HepG2 (cell line): ENCODE data around the gene ENO3. TPM values are rescaled to one million over a fixed set of nuclear protein-coding genes. Genes with fewer than 3 reads are reported as not detected.

ENCODE experiments used
- ARHGAP35 ChIP-seq: sonication (generic); formaldehyde crosslinking; IDR thresholded peaks from 2 replicates; pipeline ENCODE4 v1.9.0; 2022; ENCODE audit warnings: mild to moderate bottlenecking, inconsistent platforms, moderate library complexity, missing genetic modification reagents, borderline replicate concordance
- ARID2 ChIP-seq: sonication (generic); formaldehyde crosslinking; IDR thresholded peaks from 2 replicates; pipeline ENCODE4 v1.8.1; 2022; ENCODE audit warnings: mild to moderate bottlenecking, missing genetic modification reagents, borderline replicate concordance
- DMAP1 ChIP-seq: IDR thresholded peaks from 2 replicates; pipeline ENCODE4 v1.6.1; 2016
- GABPA ChIP-seq, 2 experiments: IDR thresholded peaks; 2 replicates each; pipeline ENCODE4 v1.6.1; 2011 to 2016; ENCODE audit warnings: low read depth in 2 of 2, low read length in 1 of 2, missing biosample characterization in 1 of 2, missing genetic modification characterization in 1 of 2
- GATAD1 ChIP-seq: IDR thresholded peaks from 2 replicates; pipeline ENCODE4 v1.6.1; 2016; ENCODE audit warnings: missing genetic modification reagents, missing compliant biosample characterization
- KMT2B ChIP-seq: IDR thresholded peaks from 2 replicates; pipeline ENCODE4 v1.6.1; 2016; ENCODE audit warnings: missing genetic modification reagents, missing compliant biosample characterization
- MEIS1 ChIP-seq: sonication (generic); formaldehyde crosslinking; IDR thresholded peaks from 2 replicates; pipeline ENCODE4 v1.9.0; 2021; ENCODE audit warnings: mild to moderate bottlenecking, missing genetic modification reagents, moderate library complexity, borderline replicate concordance
- RAD51 ChIP-seq: fragments of 450-650 bp; IDR thresholded peaks from 2 replicates; pipeline ENCODE4 v1.6.1; 2016; ENCODE audit warnings: borderline replicate concordance
- SNAI1 ChIP-seq: sonication (generic); formaldehyde crosslinking; IDR thresholded peaks from 2 replicates; pipeline ENCODE4 v1.5.0; 2020; ENCODE audit warnings: mild to moderate bottlenecking, missing genetic modification reagents, borderline replicate concordance
- UBTF ChIP-seq: sonication (generic); formaldehyde crosslinking; IDR thresholded peaks from 2 replicates; pipeline ENCODE4 v1.4.0; 2020; ENCODE audit warnings: mild to moderate bottlenecking, missing genetic modification reagents
- ZMYM4 ChIP-seq: sonication (generic); formaldehyde crosslinking; IDR thresholded peaks from 2 replicates; pipeline ENCODE4 v1.8.1; 2023; ENCODE audit warnings: mild to moderate bottlenecking, missing genetic modification reagents
- ZNF207 ChIP-seq: fragments of 450-650 bp; IDR thresholded peaks from 2 replicates; pipeline ENCODE4 v1.6.1; 2016; ENCODE audit warnings: antibody characterized with exemption, borderline replicate concordance
- ZNF503 ChIP-seq: sonication (generic); formaldehyde crosslinking; IDR thresholded peaks from 2 replicates; pipeline ENCODE4 v1.4.0; 2020; ENCODE audit warnings: missing genetic modification reagents
- ZNF746 ChIP-seq: sonication (generic); formaldehyde crosslinking; IDR thresholded peaks from 2 replicates; pipeline ENCODE4 v1.8.0; 2022; ENCODE audit warnings: mild to moderate bottlenecking, missing genetic modification reagents
- ZNF772 ChIP-seq: sonication (generic); formaldehyde crosslinking; IDR thresholded peaks from 2 replicates; pipeline ENCODE4 v1.5.0; 2020; ENCODE audit warnings: mild to moderate bottlenecking, missing genetic modification reagents
- ZNF773 ChIP-seq: sonication (generic); formaldehyde crosslinking; IDR thresholded peaks from 2 replicates; pipeline ENCODE4 v1.4.0; 2020; ENCODE audit warnings: missing genetic modification reagents, borderline replicate concordance
- polyA plus RNA-seq, 8 experiments: library from polyadenylated mRNA; depleted of rRNA in 3 of 8; stranded (reverse) in 7 of 8; unstranded in 1 of 8; fragments of >200 nt; fragmentation: Illumina TruSeq in 4 of 8; extraction: Trizol in 4 of 8; gene quantifications; 2 replicates each; pipeline versions ENCODE4 v1.2.1 to v1.2.3, GENCODE V29; 2011 to 2016; ENCODE audit warnings: low read depth in 4 of 8, missing spikeins in 1 of 8, mixed read lengths in 1 of 8; ENCODE audit not compliant: insufficient read depth in 1 of 8
- total RNA-seq, 5 experiments: library from RNA; depleted of rRNA; stranded (reverse); fragments of >200 nt; fragmentation: Illumina TruSeq; extraction: Trizol; gene quantifications; 2 replicates each; pipeline ENCODE4 v1.2.3, GENCODE V29; 2016; ENCODE audit warnings: low read depth in 1 of 5
- TF ChIP-seq, protein P1 (sequence below): sonication (generic); formaldehyde crosslinking; IDR thresholded peaks from 2 replicates; pipeline ENCODE4 v1.4.0; 2020; ENCODE audit warnings: mild to moderate bottlenecking, low read depth, missing genetic modification reagents
- TF ChIP-seq, protein P2 (sequence below): sonication (generic); formaldehyde crosslinking; IDR thresholded peaks from 2 replicates; pipeline ENCODE4 v1.4.0; 2020; ENCODE audit warnings: missing genetic modification reagents
- TF ChIP-seq, protein P3 (sequence below): sonication (generic); formaldehyde crosslinking; conservative IDR thresholded peaks from 2 replicates; pipeline ENCODE4 v1.8.0; 2022; ENCODE audit warnings: missing genetic modification reagents

ENO3 gene
- total and polyA plus RNA-seq, 2 of the 13 experiments (the other 11 are each of a cell fraction or from before 2014, with no cell fraction given) = 59.8 to 69.8 TPM

DNA sequence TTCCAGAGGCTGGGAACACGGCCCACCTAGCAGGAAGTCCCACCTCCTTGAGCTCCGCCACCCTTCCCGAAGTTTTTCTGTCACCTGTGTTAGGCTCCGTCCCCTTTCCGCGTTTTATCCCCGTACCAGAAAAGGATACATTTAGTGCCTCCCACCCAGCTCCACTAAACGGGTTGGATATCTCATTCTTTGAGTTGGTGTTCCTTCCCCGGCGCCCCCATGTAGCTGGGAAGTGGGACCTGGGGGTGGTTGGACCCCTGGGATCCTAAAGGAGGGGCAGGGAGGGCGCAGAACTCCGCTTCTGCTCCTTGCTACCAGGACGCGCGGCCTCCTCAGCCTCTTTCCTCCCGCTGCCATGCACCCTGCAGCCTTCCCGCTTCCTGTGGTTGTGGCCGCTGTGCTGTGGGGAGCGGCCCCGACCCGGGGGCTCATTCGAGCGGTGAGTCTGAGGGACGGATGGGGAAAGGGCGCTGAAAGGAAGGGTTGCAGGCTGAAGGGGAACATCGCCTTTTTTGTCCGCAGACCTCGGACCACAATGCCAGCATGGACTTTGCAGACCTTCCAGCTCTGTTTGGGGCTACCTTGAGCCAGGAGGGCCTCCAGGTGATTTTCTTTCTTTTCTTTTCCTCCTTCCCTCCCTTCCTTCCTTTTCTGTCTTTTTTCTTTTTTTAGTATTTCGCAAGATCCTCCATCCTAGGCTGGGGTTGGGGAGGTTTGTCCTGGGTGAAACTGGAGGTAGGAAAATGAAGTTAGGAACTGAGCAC, 10.2 kb upstream of the ENO3 start (continued):
- TF ChIP-seq GATAD1 (CRISPR knock-in tag) (peak; percentile 79; the same call in 1 of the 2 replicates), RAD51 (no peak), ZNF207 (no peak), ZNF772 (0 out of 2 replicates have a peak, but pooled peaks have one; percentile 9), ARHGAP35 (CRISPR knock-in tag) (no peak), ZNF746 (CRISPR knock-in tag) (no peak), GABPA (IDR thresholded peaks at IDR 0.05; ENCODE audit: low read depth, low read length) (peak; percentile 75), GABPA (CRISPR knock-in tag; IDR thresholded peaks at IDR 0.05; ENCODE audit: low read depth) (0 out of 2 replicates have a peak, but pooled peaks have one; percentile 94), ZMYM4 (no peak), DMAP1 (CRISPR knock-in tag) (no peak), MEIS1 (CRISPR knock-in tag) (0 out of 2 replicates have a peak, but pooled peaks have one; percentile 30), ZNF773 (CRISPR knock-in tag) (no peak), KMT2B (0 out of 2 replicates have a peak, but pooled peaks have one; percentile 40), ZNF503 (CRISPR knock-in tag) (no peak), UBTF (CRISPR knock-in tag) (0 out of 2 replicates have a peak, but pooled peaks have one; percentile 25), ARID2 (CRISPR knock-in tag) (no peak), SNAI1 (no peak)
- TF ChIP-seq, protein P1, sequence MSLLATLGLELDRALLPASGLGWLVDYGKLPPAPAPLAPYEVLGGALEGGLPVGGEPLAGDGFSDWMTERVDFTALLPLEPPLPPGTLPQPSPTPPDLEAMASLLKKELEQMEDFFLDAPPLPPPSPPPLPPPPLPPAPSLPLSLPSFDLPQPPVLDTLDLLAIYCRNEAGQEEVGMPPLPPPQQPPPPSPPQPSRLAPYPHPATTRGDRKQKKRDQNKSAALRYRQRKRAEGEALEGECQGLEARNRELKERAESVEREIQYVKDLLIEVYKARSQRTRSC (CRISPR knock-in tag) = no peak
- TF ChIP-seq, protein P2, sequence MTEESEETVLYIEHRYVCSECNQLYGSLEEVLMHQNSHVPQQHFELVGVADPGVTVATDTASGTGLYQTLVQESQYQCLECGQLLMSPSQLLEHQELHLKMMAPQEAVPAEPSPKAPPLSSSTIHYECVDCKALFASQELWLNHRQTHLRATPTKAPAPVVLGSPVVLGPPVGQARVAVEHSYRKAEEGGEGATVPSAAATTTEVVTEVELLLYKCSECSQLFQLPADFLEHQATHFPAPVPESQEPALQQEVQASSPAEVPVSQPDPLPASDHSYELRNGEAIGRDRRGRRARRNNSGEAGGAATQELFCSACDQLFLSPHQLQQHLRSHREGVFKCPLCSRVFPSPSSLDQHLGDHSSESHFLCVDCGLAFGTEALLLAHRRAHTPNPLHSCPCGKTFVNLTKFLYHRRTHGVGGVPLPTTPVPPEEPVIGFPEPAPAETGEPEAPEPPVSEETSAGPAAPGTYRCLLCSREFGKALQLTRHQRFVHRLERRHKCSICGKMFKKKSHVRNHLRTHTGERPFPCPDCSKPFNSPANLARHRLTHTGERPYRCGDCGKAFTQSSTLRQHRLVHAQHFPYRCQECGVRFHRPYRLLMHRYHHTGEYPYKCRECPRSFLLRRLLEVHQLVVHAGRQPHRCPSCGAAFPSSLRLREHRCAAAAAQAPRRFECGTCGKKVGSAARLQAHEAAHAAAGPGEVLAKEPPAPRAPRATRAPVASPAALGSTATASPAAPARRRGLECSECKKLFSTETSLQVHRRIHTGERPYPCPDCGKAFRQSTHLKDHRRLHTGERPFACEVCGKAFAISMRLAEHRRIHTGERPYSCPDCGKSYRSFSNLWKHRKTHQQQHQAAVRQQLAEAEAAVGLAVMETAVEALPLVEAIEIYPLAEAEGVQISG (CRISPR knock-in tag) = peak; percentile 28; the same call in 1 of the 2 replicates
- TF ChIP-seq, protein P3, sequence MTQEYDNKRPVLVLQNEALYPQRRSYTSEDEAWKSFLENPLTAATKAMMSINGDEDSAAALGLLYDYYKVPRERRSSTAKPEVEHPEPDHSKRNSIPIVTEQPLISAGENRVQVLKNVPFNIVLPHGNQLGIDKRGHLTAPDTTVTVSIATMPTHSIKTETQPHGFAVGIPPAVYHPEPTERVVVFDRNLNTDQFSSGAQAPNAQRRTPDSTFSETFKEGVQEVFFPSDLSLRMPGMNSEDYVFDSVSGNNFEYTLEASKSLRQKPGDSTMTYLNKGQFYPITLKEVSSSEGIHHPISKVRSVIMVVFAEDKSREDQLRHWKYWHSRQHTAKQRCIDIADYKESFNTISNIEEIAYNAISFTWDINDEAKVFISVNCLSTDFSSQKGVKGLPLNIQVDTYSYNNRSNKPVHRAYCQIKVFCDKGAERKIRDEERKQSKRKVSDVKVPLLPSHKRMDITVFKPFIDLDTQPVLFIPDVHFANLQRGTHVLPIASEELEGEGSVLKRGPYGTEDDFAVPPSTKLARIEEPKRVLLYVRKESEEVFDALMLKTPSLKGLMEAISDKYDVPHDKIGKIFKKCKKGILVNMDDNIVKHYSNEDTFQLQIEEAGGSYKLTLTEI = no peak
